Liver (tissue), 3 donors: ENCODE measurements around the gene IP6K3.
A peak's percentile ranks its signal among the peaks of the same experiment; 100 is the strongest.

Source experiments
- CTCF ChIP-seq: fragments of 150-350 bp; IDR thresholded peaks from 2 replicates; pipeline ENCODE4 v1.5.1; 2017; ENCODE audit warnings: improper control_type of control experiment, low read depth, low read length; ENCODE audit not compliant: missing input control
- GABPA ChIP-seq, 2 donors: IDR thresholded peaks in 1 of 2; conservative IDR thresholded peaks in 1 of 2; 2 replicates each; pipeline ENCODE4 v1.6.1; 2016; ENCODE audit warnings: antibody characterized with exemption in 2 of 2, mild to moderate bottlenecking in 1 of 2, moderate library complexity in 1 of 2
- JUND ChIP-seq, 2 donors: IDR thresholded peaks; 2 replicates each; pipeline ENCODE4 v1.6.1; 2016; ENCODE audit warnings: antibody characterized with exemption in 2 of 2
- MAX ChIP-seq: IDR thresholded peaks from 2 replicates; pipeline ENCODE4 v1.6.1; 2016; ENCODE audit warnings: antibody characterized with exemption
- RAD21 ChIP-seq, 2 donors: IDR thresholded peaks; 2 replicates each; pipeline ENCODE4 v1.6.1; 2016; ENCODE audit warnings: antibody characterized with exemption in 2 of 2, mild to moderate bottlenecking in 2 of 2
- SP1 ChIP-seq: IDR thresholded peaks from 2 replicates; pipeline ENCODE4 v1.6.1; 2018; ENCODE audit warnings: antibody characterized with exemption, mild to moderate bottlenecking
- TAF1 ChIP-seq: conservative IDR thresholded peaks from 2 replicates; pipeline ENCODE4 v1.6.1; 2016; ENCODE audit warnings: antibody characterized with exemption, mild to moderate bottlenecking
- donor health status: healthy.
- donor health status: healthy.

DNA sequence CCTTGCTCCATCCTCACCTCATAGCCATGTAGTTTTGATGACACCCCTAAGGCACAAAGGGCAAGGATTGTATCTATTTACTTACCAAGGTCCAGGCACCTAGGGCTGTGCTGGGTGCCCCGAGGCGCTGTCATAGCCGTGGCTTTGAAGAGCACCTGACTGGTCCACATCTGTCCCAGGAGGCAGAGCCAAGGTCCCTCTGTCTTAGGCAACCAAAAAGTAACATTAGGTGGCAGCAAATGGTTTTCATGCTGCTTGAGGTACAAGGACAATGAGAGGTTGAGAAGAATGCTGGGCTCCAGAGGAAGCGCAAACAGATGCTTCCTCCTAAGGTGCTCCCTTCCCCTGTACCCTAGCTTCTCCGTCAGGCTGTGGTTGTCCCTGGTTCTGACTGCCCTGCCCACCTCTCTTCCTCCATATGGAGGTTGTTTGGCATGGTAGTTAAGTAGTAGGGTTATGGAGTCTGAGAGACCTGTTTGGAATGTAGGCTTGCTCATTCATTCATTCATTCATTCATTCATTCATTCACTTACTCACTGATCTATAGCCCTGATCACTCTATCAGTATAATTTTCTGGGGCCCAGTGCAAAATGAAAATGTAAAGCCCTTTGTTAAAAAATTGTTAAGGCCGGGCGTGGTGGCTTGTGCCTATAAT lies 32.2 kb downstream of the IP6K3 start:
- TF ChIP-seq JUND (IDR thresholded peaks at IDR 0.05) (no peak), RAD21 (IDR thresholded peaks at IDR 0.05) (peak in 1 of 2 donors; percentile 25), MAX (no peak), CTCF (no peak), SP1 (no peak), GABPA (IDR thresholded peaks at IDR 0.05 in 1 of 2, conservative IDR thresholded peaks at IDR 0.05 in 1 of 2) (no peak), TAF1 (no peak)
